ENCODE data around the gene LAGE3.

LAGE3 gene

DNA sequence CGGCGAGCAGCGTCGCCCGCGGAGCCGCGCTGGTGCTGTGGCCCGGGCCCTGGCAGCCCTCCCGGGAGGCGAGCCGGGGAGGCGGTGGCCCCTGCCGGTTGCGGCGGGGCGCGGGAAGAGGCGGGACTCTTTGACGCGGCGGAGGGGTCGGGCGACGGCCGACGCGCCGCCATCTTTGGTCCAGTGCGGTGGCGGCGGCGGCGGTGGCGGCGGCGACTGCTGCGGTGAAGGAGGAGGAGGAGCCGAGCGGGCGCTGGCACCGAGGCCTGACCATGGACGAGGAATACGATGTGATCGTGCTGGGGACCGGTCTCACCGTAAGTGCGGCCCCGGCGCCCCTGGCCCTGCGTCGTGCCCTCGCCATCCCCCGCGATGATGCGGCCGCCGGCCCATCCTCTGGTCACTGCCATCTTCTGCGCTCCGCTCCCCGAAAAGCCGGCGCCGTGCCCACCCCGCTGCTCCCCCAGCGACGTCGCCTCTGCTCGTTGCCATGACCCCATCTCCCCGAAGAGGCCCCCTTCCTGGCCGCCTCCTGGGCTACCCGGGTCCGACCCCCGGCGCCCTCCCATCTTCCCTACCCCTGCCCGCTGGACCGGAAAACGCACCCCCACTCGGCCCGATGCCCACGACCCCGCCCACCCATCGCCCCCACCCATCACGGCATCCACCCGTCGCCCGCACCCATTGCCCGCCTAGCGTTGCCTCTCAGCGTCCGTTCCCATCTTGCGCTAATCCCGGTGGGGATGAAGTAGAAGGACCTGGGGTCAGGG is 41.9 kb downstream of the LAGE3 start, which contains the start of gene GDI1:
TSS of gene GDI1 (plus strand) at position 172 of the 770 bp plus-strand sequence. CDS start at position 273, 101 bp downstream.
- peak within 1 kb of the TSS; percentile 62 for H3K4me3 ChIP-seq (ENCODE audit: low read depth, low read length)
- TF ChIP-seq, protein P1, sequence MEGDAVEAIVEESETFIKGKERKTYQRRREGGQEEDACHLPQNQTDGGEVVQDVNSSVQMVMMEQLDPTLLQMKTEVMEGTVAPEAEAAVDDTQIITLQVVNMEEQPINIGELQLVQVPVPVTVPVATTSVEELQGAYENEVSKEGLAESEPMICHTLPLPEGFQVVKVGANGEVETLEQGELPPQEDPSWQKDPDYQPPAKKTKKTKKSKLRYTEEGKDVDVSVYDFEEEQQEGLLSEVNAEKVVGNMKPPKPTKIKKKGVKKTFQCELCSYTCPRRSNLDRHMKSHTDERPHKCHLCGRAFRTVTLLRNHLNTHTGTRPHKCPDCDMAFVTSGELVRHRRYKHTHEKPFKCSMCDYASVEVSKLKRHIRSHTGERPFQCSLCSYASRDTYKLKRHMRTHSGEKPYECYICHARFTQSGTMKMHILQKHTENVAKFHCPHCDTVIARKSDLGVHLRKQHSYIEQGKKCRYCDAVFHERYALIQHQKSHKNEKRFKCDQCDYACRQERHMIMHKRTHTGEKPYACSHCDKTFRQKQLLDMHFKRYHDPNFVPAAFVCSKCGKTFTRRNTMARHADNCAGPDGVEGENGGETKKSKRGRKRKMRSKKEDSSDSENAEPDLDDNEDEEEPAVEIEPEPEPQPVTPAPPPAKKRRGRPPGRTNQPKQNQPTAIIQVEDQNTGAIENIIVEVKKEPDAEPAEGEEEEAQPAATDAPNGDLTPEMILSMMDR (IDR thresholded peaks at IDR 0.05; ENCODE audit: low read depth, low read length, missing control alignments) = no peak
- in situ Hi-C loops (cut with HindIII; ENCODE audit: low sequenced_read_pairs) = no loop called here
- DNase-seq (ENCODE audit: low read depth) = no peak

DNA sequence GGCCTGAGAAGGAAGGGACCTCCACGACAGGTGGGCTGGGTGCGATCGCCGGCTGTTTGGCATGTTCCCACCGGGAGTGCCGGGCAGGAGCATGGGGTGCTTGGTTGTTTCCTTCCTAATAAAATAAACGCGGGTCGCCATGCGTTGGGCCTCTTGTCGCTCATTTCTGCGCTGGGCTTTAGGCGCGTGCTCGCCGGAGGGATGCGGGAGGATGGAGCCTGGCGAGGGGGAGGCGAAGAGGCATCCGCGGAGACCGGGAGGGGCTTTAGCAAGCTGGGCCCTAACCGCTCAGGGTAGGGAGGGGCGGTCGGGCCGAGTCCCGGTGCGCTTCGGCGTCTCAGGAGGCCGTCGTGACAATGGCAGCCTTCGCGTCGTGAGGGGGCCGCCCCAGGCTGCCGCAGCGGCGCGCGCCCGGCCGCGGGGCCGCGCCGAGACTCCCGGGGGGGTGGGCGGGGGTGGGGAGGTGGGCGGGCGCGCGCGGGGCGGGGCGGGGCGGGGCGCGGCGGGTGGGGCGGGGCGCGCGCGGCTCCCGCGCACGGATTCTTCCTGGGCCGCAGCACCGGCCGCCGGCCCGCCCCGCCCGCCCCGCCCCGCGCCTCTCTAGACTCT is 42.6 kb downstream of the LAGE3 start:
- DNase-seq (ENCODE audit: low read depth) = no peak
- H3K4me3 ChIP-seq (ENCODE audit: low read depth, low read length) = peak overlapping the region; percentile 62
- in situ Hi-C loops (cut with HindIII; ENCODE audit: low sequenced_read_pairs) = no loop called here
- TF ChIP-seq, protein P1 (IDR thresholded peaks at IDR 0.05; ENCODE audit: low read depth, low read length, missing control alignments) = no peak

DNA sequence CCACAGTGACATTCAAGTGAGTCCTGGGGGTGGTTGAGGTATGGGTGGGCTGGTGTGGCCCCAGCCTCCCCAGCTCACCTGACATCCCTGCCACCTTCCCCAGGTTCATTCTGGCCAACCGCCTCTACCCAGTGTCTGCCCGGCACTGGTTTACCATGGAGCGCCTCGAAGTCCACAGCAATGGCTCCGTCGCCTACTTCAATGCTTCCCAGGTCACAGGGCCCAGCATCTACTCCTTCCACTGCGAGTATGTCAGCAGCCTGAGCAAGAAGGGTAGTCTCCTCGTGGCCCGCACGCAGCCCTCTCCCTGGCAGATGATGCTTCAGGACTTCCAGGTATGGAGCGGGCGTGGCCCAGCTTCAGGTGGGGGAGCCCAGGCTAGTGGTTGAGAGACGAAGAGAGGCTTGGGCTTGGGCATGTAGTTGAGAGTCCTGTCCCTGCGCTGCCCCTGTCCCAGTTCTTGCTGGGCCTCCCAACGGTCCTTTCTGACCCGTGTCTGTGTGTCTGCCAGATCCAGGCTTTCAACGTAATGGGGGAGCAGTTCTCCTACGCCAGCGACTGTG is 43.8 kb downstream of the LAGE3 start:
- TF ChIP-seq, protein P1 (IDR thresholded peaks at IDR 0.05; ENCODE audit: low read depth, low read length, missing control alignments) = no peak
- H3K4me3 ChIP-seq (ENCODE audit: low read depth, low read length) = no peak overlapping the region
- DNase-seq (ENCODE audit: low read depth) = no peak
- in situ Hi-C loops (cut with HindIII; ENCODE audit: low sequenced_read_pairs) = no loop called here

DNA sequence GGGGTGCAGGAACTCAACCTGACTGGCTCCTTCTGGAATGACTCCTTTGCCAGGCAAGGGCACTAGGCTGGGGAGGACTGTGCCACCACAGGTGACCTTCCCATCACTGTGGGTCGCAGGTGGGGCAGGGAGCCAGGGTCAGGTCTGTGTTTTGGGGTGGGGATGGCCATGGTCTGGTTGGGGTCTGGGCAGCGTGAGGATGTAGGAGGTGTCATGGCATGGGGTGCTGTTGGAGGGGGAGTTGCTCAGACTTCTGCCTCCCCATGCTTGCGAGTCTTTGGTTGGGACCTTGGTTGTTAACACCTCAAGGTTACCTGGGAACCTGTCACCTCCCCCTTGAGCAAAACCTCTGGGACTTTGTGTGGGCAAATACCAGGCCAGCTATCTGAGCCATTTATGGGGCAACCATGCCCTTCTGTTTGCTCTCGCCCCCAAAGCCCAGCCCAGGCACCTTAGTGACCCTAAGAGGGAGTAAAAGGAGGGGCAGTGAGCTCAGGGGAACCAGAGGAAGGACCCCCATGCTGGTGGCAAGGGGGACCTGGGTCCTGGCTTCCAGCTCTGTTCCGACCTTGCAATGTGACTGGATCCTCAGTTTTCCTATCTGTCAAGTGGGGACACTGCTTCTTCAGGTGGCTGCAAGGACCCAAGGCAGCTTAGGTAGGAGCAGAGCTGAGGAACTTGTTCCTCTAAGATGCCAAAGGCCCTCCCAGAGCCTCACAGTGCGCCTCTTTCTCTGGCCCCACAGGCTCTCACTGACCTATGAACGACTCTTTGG is 44.5 kb downstream of the LAGE3 start:
- DNase-seq (ENCODE audit: low read depth) = no peak
- in situ Hi-C loops (cut with HindIII; ENCODE audit: low sequenced_read_pairs) = no loop called here
- no peak overlapping the region for H3K4me3 ChIP-seq (ENCODE audit: low read depth, low read length)
- TF ChIP-seq, protein P1 (IDR thresholded peaks at IDR 0.05; ENCODE audit: low read depth, low read length, missing control alignments) = no peak

DNA sequence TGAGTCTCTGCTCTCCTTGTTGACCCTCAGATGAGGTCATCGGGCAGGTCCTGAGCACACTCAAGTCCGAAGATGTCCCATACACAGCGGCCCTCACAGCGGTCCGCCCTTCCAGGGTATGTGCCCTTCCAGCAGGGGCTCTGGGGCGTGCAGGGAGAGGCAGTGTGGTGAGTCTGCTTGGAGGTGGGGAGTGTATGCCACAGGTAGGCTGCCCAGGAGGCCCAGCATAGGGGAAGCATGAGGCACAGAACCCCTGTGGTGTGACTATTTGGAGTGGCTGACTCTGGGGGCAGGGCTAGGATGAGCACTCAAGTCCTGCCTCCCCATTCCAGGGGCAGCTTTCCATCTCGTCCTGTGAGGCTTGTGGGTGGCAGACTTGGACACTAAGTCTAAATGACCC is 45.5 kb downstream of the LAGE3 start:
- no peak for DNase-seq (ENCODE audit: low read depth)
- in situ Hi-C loops (cut with HindIII; ENCODE audit: low sequenced_read_pairs) = no loop called here
- TF ChIP-seq, protein P1 (IDR thresholded peaks at IDR 0.05; ENCODE audit: low read depth, low read length, missing control alignments) = no peak

DNA sequence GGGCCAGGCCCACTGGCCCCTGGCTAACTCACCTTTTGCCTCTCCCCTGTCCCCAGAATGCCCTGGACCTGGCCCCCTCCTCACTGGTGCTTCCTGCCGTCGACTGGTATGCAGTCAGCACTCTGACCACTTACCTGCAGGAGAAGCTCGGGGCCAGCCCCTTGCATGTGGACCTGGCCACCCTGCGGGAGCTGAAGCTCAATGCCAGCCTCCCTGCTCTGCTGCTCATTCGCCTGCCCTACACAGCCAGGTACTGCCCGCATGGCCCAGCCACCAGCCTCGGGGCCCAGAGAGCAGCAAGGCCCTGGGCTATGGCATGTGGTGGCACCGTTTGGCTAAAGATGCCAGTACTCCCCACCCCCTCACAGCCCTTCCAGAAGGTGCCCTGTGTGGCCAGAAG is 46.9 kb downstream of the LAGE3 start:
- DNase-seq (ENCODE audit: low read depth) = no peak
- in situ Hi-C loops (cut with HindIII; ENCODE audit: low sequenced_read_pairs) = no loop called here
- no peak overlapping the region for H3K4me3 ChIP-seq (ENCODE audit: low read depth, low read length)
- TF ChIP-seq, protein P1 (IDR thresholded peaks at IDR 0.05; ENCODE audit: low read depth, low read length, missing control alignments) = no peak

More for the DNA sequence above, 45.5 kb downstream of the LAGE3 start:
- H3K4me3 ChIP-seq (ENCODE audit: low read depth, low read length) = no peak overlapping the region

Data from astrocyte of the cerebellum (primary cell).